HepG2 (cell line): ENCODE results near the gene TMTC3. TPM values are rescaled to one million over a fixed set of nuclear protein-coding genes. Genes with fewer than 3 reads are reported as not detected.

Experiments
- ATF1 ChIP-seq: IDR thresholded peaks from 2 replicates; pipeline ENCODE4 v1.6.1; 2016; ENCODE audit warnings: mild to moderate bottlenecking, control low read depth
- BRCA1 ChIP-seq: sonication (generic); formaldehyde crosslinking; IDR thresholded peaks from 2 replicates; pipeline ENCODE4 v1.4.0; 2020; ENCODE audit warnings: missing genetic modification reagents
- CBX2 ChIP-seq, 2 experiments: fragments of 200-600 bp in 1 of 2; sonication (generic); formaldehyde crosslinking in 1 of 2; IDR thresholded peaks; 2 replicates each; pipeline versions ENCODE4 v1.7.0 to v1.8.1; 2018 to 2022; ENCODE audit warnings: low read depth in 2 of 2, low read length in 1 of 2, mild to moderate bottlenecking in 1 of 2, missing genetic modification reagents in 1 of 2
- CC2D1A ChIP-seq: sonication (generic); formaldehyde crosslinking; IDR thresholded peaks from 2 replicates; pipeline ENCODE4 v1.8.1; 2023; ENCODE audit warnings: mild to moderate bottlenecking, missing genetic modification reagents
- DDIT3 ChIP-seq: sonication (generic); formaldehyde crosslinking; IDR thresholded peaks from 2 replicates; pipeline ENCODE4 v1.4.0; 2020; ENCODE audit warnings: mild to moderate bottlenecking, missing genetic modification reagents
- DNMT1 ChIP-seq: sonication (generic); formaldehyde crosslinking; IDR thresholded peaks from 2 replicates; pipeline ENCODE4 v1.5.1; 2020; ENCODE audit warnings: mild to moderate bottlenecking, missing genetic modification reagents
- FOXK2 ChIP-seq: fragments of 450-650 bp; IDR thresholded peaks from 2 replicates; pipeline ENCODE4 v1.6.1; 2016
- GZF1 ChIP-seq: sonication (generic); formaldehyde crosslinking; IDR thresholded peaks from 2 replicates; pipeline ENCODE4 v1.5.1; 2020; ENCODE audit warnings: mild to moderate bottlenecking, missing genetic modification reagents
- HES4 ChIP-seq: sonication (generic); formaldehyde crosslinking; IDR thresholded peaks from 2 replicates; pipeline ENCODE4 v1.9.0; 2021; ENCODE audit warnings: mild to moderate bottlenecking, missing genetic modification reagents, borderline replicate concordance
- KLF13 ChIP-seq: sonication (generic); formaldehyde crosslinking; IDR thresholded peaks from 2 replicates; pipeline ENCODE4 v1.4.0; 2020; ENCODE audit warnings: mild to moderate bottlenecking, missing genetic modification reagents
- NFYB ChIP-seq: sonication (generic); formaldehyde crosslinking; IDR thresholded peaks from 2 replicates; pipeline ENCODE4 v1.4.0; 2020; ENCODE audit warnings: missing genetic modification reagents
- POLR2G ChIP-seq: fragments of 200-400 bp; formaldehyde crosslinking; IDR thresholded peaks from 2 replicates; pipeline ENCODE4 v1.6.1; 2018; ENCODE audit warnings: mild to moderate bottlenecking, low read depth, low read length, moderate library complexity
- THAP11 ChIP-seq: IDR thresholded peaks from 2 replicates; pipeline ENCODE4 v1.6.1; 2016; ENCODE audit warnings: missing biosample characterization, missing genetic modification reagents
- ZC3H13 ChIP-seq: sonication (generic); formaldehyde crosslinking; IDR thresholded peaks from 2 replicates; pipeline ENCODE4 v1.8.1; 2023; ENCODE audit warnings: mild to moderate bottlenecking, missing genetic modification reagents, moderate library complexity
- ZMYM3 ChIP-seq: sonication (generic); formaldehyde crosslinking; IDR thresholded peaks from 2 replicates; pipeline ENCODE4 v1.5.1; 2020; ENCODE audit warnings: mild to moderate bottlenecking, missing genetic modification reagents
- ZNF10 ChIP-seq: sonication (generic); formaldehyde crosslinking; IDR thresholded peaks from 2 replicates; pipeline ENCODE4 v1.4.0; 2020; ENCODE audit warnings: mild to moderate bottlenecking, low read depth, missing genetic modification reagents, borderline replicate concordance
- ZNF44 ChIP-seq: sonication (generic); formaldehyde crosslinking; IDR thresholded peaks from 2 replicates; pipeline ENCODE4 v1.5.1; 2020; ENCODE audit warnings: mild to moderate bottlenecking, missing genetic modification reagents
- ZNF543 ChIP-seq: sonication (generic); formaldehyde crosslinking; IDR thresholded peaks from 2 replicates; pipeline ENCODE4 v1.4.0; 2020; ENCODE audit warnings: mild to moderate bottlenecking, missing genetic modification reagents
- ZNF549 ChIP-seq: sonication (generic); formaldehyde crosslinking; IDR thresholded peaks from 2 replicates; pipeline ENCODE4 v1.5.0; 2020; ENCODE audit warnings: missing genetic modification reagents
- ZNF616 ChIP-seq: sonication (generic); formaldehyde crosslinking; IDR thresholded peaks from 2 replicates; pipeline ENCODE4 v1.5.0; 2020; ENCODE audit warnings: low read depth, mild to moderate bottlenecking, missing genetic modification reagents
- ZNF674 ChIP-seq: sonication (generic); formaldehyde crosslinking; IDR thresholded peaks from 2 replicates; pipeline ENCODE4 v1.5.0; 2020; ENCODE audit warnings: low read depth, mild to moderate bottlenecking, missing genetic modification reagents
- ZNF678 ChIP-seq: sonication (generic); formaldehyde crosslinking; IDR thresholded peaks from 2 replicates; pipeline ENCODE4 v1.4.0; 2020; ENCODE audit warnings: mild to moderate bottlenecking, missing genetic modification reagents
- ZNF724P ChIP-seq: sonication (generic); formaldehyde crosslinking; IDR thresholded peaks from 2 replicates; pipeline ENCODE4 v1.8.0; 2022; ENCODE audit warnings: missing genetic modification reagents, borderline replicate concordance
- ZNF737 ChIP-seq: sonication (generic); formaldehyde crosslinking; IDR thresholded peaks from 2 replicates; pipeline ENCODE4 v1.5.0; 2020; ENCODE audit warnings: missing genetic modification reagents, mild to moderate bottlenecking, borderline replicate concordance
- ZNF749 ChIP-seq: sonication (generic); formaldehyde crosslinking; IDR thresholded peaks from 2 replicates; pipeline ENCODE4 v1.8.0; 2022; ENCODE audit warnings: mild to moderate bottlenecking, missing genetic modification reagents, moderate library complexity, borderline replicate concordance
- ZNF781 ChIP-seq: sonication (generic); formaldehyde crosslinking; IDR thresholded peaks from 2 replicates; pipeline ENCODE4 v1.5.1; 2020; ENCODE audit warnings: borderline replicate concordance, mild to moderate bottlenecking, missing genetic modification reagents; ENCODE audit errors: not compliant biosample characterization
- ZNF891 ChIP-seq: sonication (generic); formaldehyde crosslinking; IDR thresholded peaks from 2 replicates; pipeline ENCODE4 v1.5.0; 2020; ENCODE audit warnings: mild to moderate bottlenecking, missing genetic modification reagents
- ZSCAN12 ChIP-seq: sonication (generic); formaldehyde crosslinking; IDR thresholded peaks from 2 replicates; pipeline ENCODE4 v1.9.0; 2021; ENCODE audit warnings: mild to moderate bottlenecking, missing genetic modification reagents
- polyA plus RNA-seq, 8 experiments: library from polyadenylated mRNA; depleted of rRNA in 3 of 8; stranded (reverse) in 7 of 8; unstranded in 1 of 8; fragments of >200 nt; fragmentation: Illumina TruSeq in 4 of 8; extraction: Trizol in 4 of 8; gene quantifications; 2 replicates each; pipeline versions ENCODE4 v1.2.1 to v1.2.3, GENCODE V29; 2011 to 2016; ENCODE audit warnings: low read depth in 4 of 8, missing spikeins in 1 of 8, mixed read lengths in 1 of 8; ENCODE audit not compliant: insufficient read depth in 1 of 8
- total RNA-seq, 5 experiments: library from RNA; depleted of rRNA; stranded (reverse); fragments of >200 nt; fragmentation: Illumina TruSeq; extraction: Trizol; gene quantifications; 2 replicates each; pipeline ENCODE4 v1.2.3, GENCODE V29; 2016; ENCODE audit warnings: low read depth in 1 of 5
- TF ChIP-seq, protein P1 (sequence below): sonication (generic); formaldehyde crosslinking; IDR thresholded peaks from 2 replicates; pipeline ENCODE4 v1.5.0; 2020; ENCODE audit warnings: missing genetic modification reagents
- TF ChIP-seq, protein P2 (sequence below): sonication (generic); formaldehyde crosslinking; IDR thresholded peaks from 2 replicates; pipeline ENCODE4 v1.5.1; 2020; ENCODE audit warnings: missing genetic modification reagents, mild to moderate bottlenecking, borderline replicate concordance

The TMTC3 gene
- total and polyA plus RNA-seq, 2 of the 13 experiments (the other 11 are each of a cell fraction or from before 2014, with no cell fraction given), result 6.3 to 22.5 TPM

GRCh38 chr12:88141774-88142609 lies at the start of gene TMTC3, which contains the start of gene CEP290 (continued):
- TF ChIP-seq ZNF10 (CRISPR knock-in tag) (no peak), GZF1 (CRISPR knock-in tag) (no peak), ZNF724P (CRISPR knock-in tag) (no peak), ATF1 (CRISPR knock-in tag) (peak; percentile 65), ZMYM3 (no peak), DDIT3 (0 out of 2 replicates have a peak, but pooled peaks have one; percentile 14), NFYB (CRISPR knock-in tag) (peak; percentile 27), ZNF44 (CRISPR knock-in tag) (no peak), CBX2 (IDR thresholded peaks at IDR 0.05; ENCODE audit: low read depth, low read length) (no peak), CBX2 (CRISPR knock-in tag; IDR thresholded peaks at IDR 0.05; ENCODE audit: low read depth) (no peak), FOXK2 (no peak), ZNF616 (CRISPR knock-in tag) (no peak), DNMT1 (CRISPR knock-in tag) (no peak), ZNF674 (CRISPR knock-in tag) (no peak), ZNF678 (CRISPR knock-in tag) (peak; percentile 37; the same call in 1 of the 2 replicates), POLR2G (peak; percentile 77), ZNF781 (CRISPR knock-in tag) (no peak), ZNF543 (CRISPR knock-in tag) (peak; percentile 77; the same call in 1 of the 2 replicates), ZNF549 (CRISPR knock-in tag) (no peak), ZNF749 (CRISPR knock-in tag) (no peak), ZC3H13 (no peak), ZNF891 (CRISPR knock-in tag) (0 out of 2 replicates have a peak, but pooled peaks have one; percentile 79), KLF13 (no peak), BRCA1 (CRISPR knock-in tag) (no peak), CC2D1A (CRISPR knock-in tag) (peak; percentile 10; the same call in 1 of the 2 replicates), ZNF737 (CRISPR knock-in tag) (no peak), HES4 (peak; percentile 59; the same call in 1 of the 2 replicates), ZSCAN12 (CRISPR knock-in tag) (no peak), THAP11 (CRISPR knock-in tag) (peak; percentile 100)
- TF ChIP-seq, protein P1, sequence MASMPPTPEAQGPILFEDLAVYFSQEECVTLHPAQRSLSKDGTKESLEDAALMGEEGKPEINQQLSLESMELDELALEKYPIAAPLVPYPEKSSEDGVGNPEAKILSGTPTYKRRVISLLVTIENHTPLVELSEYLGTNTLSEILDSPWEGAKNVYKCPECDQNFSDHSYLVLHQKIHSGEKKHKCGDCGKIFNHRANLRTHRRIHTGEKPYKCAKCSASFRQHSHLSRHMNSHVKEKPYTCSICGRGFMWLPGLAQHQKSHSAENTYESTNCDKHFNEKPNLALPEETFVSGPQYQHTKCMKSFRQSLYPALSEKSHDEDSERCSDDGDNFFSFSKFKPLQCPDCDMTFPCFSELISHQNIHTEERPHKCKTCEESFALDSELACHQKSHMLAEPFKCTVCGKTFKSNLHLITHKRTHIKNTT, result no peak
- TF ChIP-seq, protein P2, sequence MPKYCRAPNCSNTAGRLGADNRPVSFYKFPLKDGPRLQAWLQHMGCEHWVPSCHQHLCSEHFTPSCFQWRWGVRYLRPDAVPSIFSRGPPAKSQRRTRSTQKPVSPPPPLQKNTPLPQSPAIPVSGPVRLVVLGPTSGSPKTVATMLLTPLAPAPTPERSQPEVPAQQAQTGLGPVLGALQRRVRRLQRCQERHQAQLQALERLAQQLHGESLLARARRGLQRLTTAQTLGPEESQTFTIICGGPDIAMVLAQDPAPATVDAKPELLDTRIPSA (CRISPR knock-in tag), result no peak; the same call in 1 of the 2 replicates
